Epidermal melanocyte (primary cell): ENCODE data around the gene USP53.
"Not testable (repeated sequence)": the region's sequence is repeated elsewhere in the genome, so short reads cannot be mapped to it uniquely, and the experiment has no call there.

Experiments used
- DNase-seq: peaks from one replicate; pipeline ENCODE4 v3.0.0; 2011; ENCODE audit warnings: low spot score; ENCODE audit not compliant: insufficient read length

Gene USP53

GRCh38 chr4:119228406-119228805 is 15.9 kb downstream of the USP53 start:
- no peak for DNase-seq

GRCh38 chr4:119229908-119230687 is 17.6 kb downstream of the USP53 start:
- DNase-seq, result no peak

- no peak for DNase-seq
These were observed 19.0 kb downstream of the USP53 start for GRCh38 chr4:119231491-119231890.

- DNase-seq, result no peak
These were observed 19.8 kb downstream of the USP53 start for GRCh38 chr4:119232286-119232685.

GRCh38 chr4:119233191-119233590 is 20.7 kb downstream of the USP53 start:
- no peak for DNase-seq

- no peak for DNase-seq
These were observed 21.2 kb downstream of the USP53 start for GRCh38 chr4:119233750-119234149.

GRCh38 chr4:119237201-119237600 is 24.7 kb downstream of the USP53 start:
- no peak for DNase-seq

GRCh38 chr4:119237642-119238041 is 25.1 kb downstream of the USP53 start:
- DNase-seq, result no peak

- no peak for DNase-seq
These were observed 25.7 kb downstream of the USP53 start for GRCh38 chr4:119238068-119238722.

- DNase-seq, result no peak
These were observed 27.6 kb downstream of the USP53 start for GRCh38 chr4:119240128-119240527.

GRCh38 chr4:119240568-119240967 is 28.1 kb downstream of the USP53 start:
- no peak for DNase-seq

- no peak for DNase-seq
These were observed 29.9 kb downstream of the USP53 start for GRCh38 chr4:119242417-119242816.

GRCh38 chr4:119243868-119244267 is 31.4 kb downstream of the USP53 start:
- no peak for DNase-seq

GRCh38 chr4:119244344-119244743 is 31.8 kb downstream of the USP53 start:
- DNase-seq, result no peak

- no peak for DNase-seq
These were observed 32.3 kb downstream of the USP53 start for GRCh38 chr4:119244832-119245231.

- no peak for DNase-seq
These were observed 33.7 kb downstream of the USP53 start for GRCh38 chr4:119246177-119246733.

- not testable (repeated sequence) for DNase-seq
These were observed 38.5 kb downstream of the USP53 start for GRCh38 chr4:119251037-119251436.

- not testable (repeated sequence) for DNase-seq
These were observed 42.7 kb downstream of the USP53 start for GRCh38 chr4:119255223-119255622.

GRCh38 chr4:119260528-119260927 is 48.0 kb downstream of the USP53 start:
- DNase-seq, result no peak

- no peak for DNase-seq
These were observed 49.5 kb downstream of the USP53 start for GRCh38 chr4:119261986-119262385.

GRCh38 chr4:119264743-119265142 is 52.2 kb downstream of the USP53 start:
- no peak for DNase-seq

GRCh38 chr4:119266153-119266552 is 53.6 kb downstream of the USP53 start:
- no peak for DNase-seq

- no peak for DNase-seq
These were observed 56.0 kb downstream of the USP53 start for GRCh38 chr4:119268466-119268865.
